IgD-negative memory B cell (primary cell): Measurements from ENCODE around the gene CASZ1. TPM values are rescaled to one million over a fixed set of nuclear protein-coding genes. Genes with fewer than 3 reads are reported as not detected.
A peak's percentile ranks its signal among the peaks of the same experiment; 100 is the strongest.

Experiments used
- H3K27ac Mint-ChIP-seq, 3 donors: one replicate each; pipeline ENCODE4 v1.8.0; 2020 to 2022; ENCODE audit warnings: mild to moderate bottlenecking in 3 of 3, mixed read lengths in 3 of 3, moderate library complexity in 1 of 3
- H3K27me3 Mint-ChIP-seq: one replicate; pipeline ENCODE4 v1.8.0; 2021; ENCODE audit warnings: mixed read lengths
- H3K36me3 Mint-ChIP-seq: one replicate; pipeline ENCODE4 v1.8.0; 2020; ENCODE audit warnings: mild to moderate bottlenecking, mixed read lengths
- H3K4me1 Mint-ChIP-seq, 3 donors: one replicate each; pipeline ENCODE4 v1.8.0; 2020 to 2022; ENCODE audit warnings: mixed read lengths in 3 of 3, mild to moderate bottlenecking in 1 of 3
- H3K4me3 Mint-ChIP-seq, 4 donors: one replicate each; pipeline ENCODE4 v1.8.0; 2020 to 2022; ENCODE audit warnings: mild to moderate bottlenecking in 4 of 4, mixed read lengths in 4 of 4, moderate library complexity in 3 of 4
- H3K9me3 Mint-ChIP-seq, 3 donors: one replicate each; pipeline ENCODE4 v1.8.0; 2020 to 2021; ENCODE audit warnings: mixed read lengths in 3 of 3, mild to moderate bottlenecking in 1 of 3
- polyA plus RNA-seq: library from polyadenylated mRNA; unstranded; fragments of 300-500 nt; fragmentation: Illumina TruSeq; gene quantifications from one replicate; pipeline ENCODE4 v1.2.3, GENCODE V29; 2021

CASZ1 gene
- polyA plus RNA-seq, 1 donor from 2014 or later = 5.6 TPM

- no peak overlapping the region for H3K4me3 Mint-ChIP-seq
- peak overlapping the region in 1 of 3 donors; percentile 71 for H3K27ac Mint-ChIP-seq
- peaks cover 12% of the 10 kb centered on the region for H3K27me3 Mint-ChIP-seq
- peaks cover 0 to 6% (median 0%) of the 10 kb centered on the region in 3 donors for H3K9me3 Mint-ChIP-seq
- H3K36me3 Mint-ChIP-seq = peaks cover 3% of the 10 kb centered on the region
- peaks cover 0 to 2% (median 0%) of the 10 kb centered on the region in 3 donors for H3K4me1 Mint-ChIP-seq
These were observed 34.7 kb upstream of the CASZ1 start for GRCh38 chr1:10830961-10831668.

GRCh38 chr1:10829965-10830515 lies 33.6 kb upstream of the CASZ1 start:
- no peak overlapping the region for H3K4me3 Mint-ChIP-seq
- H3K27me3 Mint-ChIP-seq = peaks cover 9% of the 10 kb centered on the region
- peaks cover 3% of the 10 kb centered on the region for H3K36me3 Mint-ChIP-seq
- peaks cover 0 to 2% (median 0%) of the 10 kb centered on the region in 3 donors for H3K4me1 Mint-ChIP-seq
- H3K9me3 Mint-ChIP-seq = peaks cover 0 to 6% (median 0%) of the 10 kb centered on the region in 3 donors
- no peak overlapping the region for H3K27ac Mint-ChIP-seq

GRCh38 chr1:10829067-10829818 lies 32.8 kb upstream of the CASZ1 start:
- no peak overlapping the region for H3K27ac Mint-ChIP-seq
- H3K4me3 Mint-ChIP-seq = no peak overlapping the region
- H3K4me1 Mint-ChIP-seq = peaks cover 0 to 2% (median 0%) of the 10 kb centered on the region in 3 donors
- peaks cover 7% of the 10 kb centered on the region for H3K27me3 Mint-ChIP-seq
- peaks cover 0 to 6% (median 0%) of the 10 kb centered on the region in 3 donors for H3K9me3 Mint-ChIP-seq
- H3K36me3 Mint-ChIP-seq = peaks cover 3% of the 10 kb centered on the region

- Mint-ChIP-seq H3K4me1 (peaks cover 0 to 2% (median 0%) of the 10 kb centered on the region in 3 donors), H3K27ac (no peak overlapping the region), H3K4me3 (no peak overlapping the region), H3K27me3 (peaks cover 9% of the 10 kb centered on the region), H3K9me3 (peaks cover 0 to 1% (median 0%) of the 10 kb centered on the region in 3 donors), H3K36me3 (peaks cover 2% of the 10 kb centered on the region)
These were observed 31.2 kb upstream of the CASZ1 start for GRCh38 chr1:10827377-10828333.

GRCh38 chr1:10825592-10825991 lies 29.1 kb upstream of the CASZ1 start:
- H3K27ac Mint-ChIP-seq = no peak overlapping the region
- H3K36me3 Mint-ChIP-seq = peaks cover 4% of the 10 kb centered on the region
- no peaks in the 10 kb centered on the region for H3K9me3 Mint-ChIP-seq
- peaks cover 9% of the 10 kb centered on the region for H3K27me3 Mint-ChIP-seq
- H3K4me1 Mint-ChIP-seq = peaks cover 0 to 2% (median 0%) of the 10 kb centered on the region in 3 donors
- no peak overlapping the region for H3K4me3 Mint-ChIP-seq

- peaks cover 4% of the 10 kb centered on the region for H3K36me3 Mint-ChIP-seq
- H3K27me3 Mint-ChIP-seq = peaks cover 8% of the 10 kb centered on the region
- no peaks in the 10 kb centered on the region for H3K9me3 Mint-ChIP-seq
- no peak overlapping the region for H3K27ac Mint-ChIP-seq
- H3K4me3 Mint-ChIP-seq = no peak overlapping the region
- peaks cover 0 to 2% (median 0%) of the 10 kb centered on the region in 3 donors for H3K4me1 Mint-ChIP-seq
These were observed 28.5 kb upstream of the CASZ1 start for GRCh38 chr1:10824821-10825540.

GRCh38 chr1:10823000-10823401 lies 26.6 kb upstream of the CASZ1 start:
- no peak overlapping the region for H3K27ac Mint-ChIP-seq
- no peak overlapping the region for H3K4me3 Mint-ChIP-seq
- peaks cover 4% of the 10 kb centered on the region for H3K36me3 Mint-ChIP-seq
- H3K27me3 Mint-ChIP-seq = peaks cover 9% of the 10 kb centered on the region
- H3K4me1 Mint-ChIP-seq = peaks cover 0 to 2% (median 0%) of the 10 kb centered on the region in 3 donors
- no peaks in the 10 kb centered on the region for H3K9me3 Mint-ChIP-seq

- Mint-ChIP-seq H3K36me3 (peaks cover 2% of the 10 kb centered on the region), H3K27ac (no peak overlapping the region), H3K4me1 (peaks cover 0 to 3% (median 0%) of the 10 kb centered on the region in 3 donors), H3K9me3 (no peaks in the 10 kb centered on the region), H3K4me3 (no peak overlapping the region), H3K27me3 (peaks cover 7% of the 10 kb centered on the region)
These were observed 24.9 kb upstream of the CASZ1 start for GRCh38 chr1:10821388-10821787.

GRCh38 chr1:10820422-10820821 lies 24.0 kb upstream of the CASZ1 start:
- Mint-ChIP-seq H3K36me3 (peaks cover 2% of the 10 kb centered on the region), H3K9me3 (no peaks in the 10 kb centered on the region), H3K4me1 (peaks cover 0 to 3% (median 0%) of the 10 kb centered on the region in 3 donors), H3K27ac (peak overlapping the region in 1 of 3 donors; percentile 43), H3K27me3 (peaks cover 9% of the 10 kb centered on the region), H3K4me3 (no peak overlapping the region)

GRCh38 chr1:10819198-10819901 lies 22.9 kb upstream of the CASZ1 start:
- H3K36me3 Mint-ChIP-seq = peaks cover 2% of the 10 kb centered on the region
- H3K9me3 Mint-ChIP-seq = no peaks in the 10 kb centered on the region
- H3K27me3 Mint-ChIP-seq = peaks cover 11% of the 10 kb centered on the region
- peaks cover 0 to 4% (median 0%) of the 10 kb centered on the region in 3 donors for H3K4me1 Mint-ChIP-seq
- no peak overlapping the region for H3K27ac Mint-ChIP-seq
- H3K4me3 Mint-ChIP-seq = no peak overlapping the region

- H3K36me3 Mint-ChIP-seq = peaks cover 2% of the 10 kb centered on the region
- peak overlapping the region in 1 of 3 donors; percentile 47 for H3K27ac Mint-ChIP-seq
- peaks cover 11% of the 10 kb centered on the region for H3K27me3 Mint-ChIP-seq
- H3K4me3 Mint-ChIP-seq = no peak overlapping the region
- H3K9me3 Mint-ChIP-seq = no peaks in the 10 kb centered on the region
- H3K4me1 Mint-ChIP-seq = peaks cover 0 to 4% (median 0%) of the 10 kb centered on the region in 3 donors
These were observed 22.1 kb upstream of the CASZ1 start for GRCh38 chr1:10818262-10819197.

GRCh38 chr1:10816743-10817369 lies 20.4 kb upstream of the CASZ1 start:
- Mint-ChIP-seq H3K4me1 (peaks cover 0 to 4% (median 0%) of the 10 kb centered on the region in 3 donors), H3K36me3 (peaks cover 2% of the 10 kb centered on the region), H3K9me3 (no peaks in the 10 kb centered on the region), H3K4me3 (no peak overlapping the region), H3K27me3 (peaks cover 10% of the 10 kb centered on the region), H3K27ac (no peak overlapping the region)
